Activated T-helper 9 cell treated with anti-CD3 and anti-CD28 coated beads, Interleukin-2, amount 50 U/mL, for 16 hours (primary cell): Measurements from ENCODE around the gene WWTR1.

Experiments
- DNase-seq: peaks from one replicate; pipeline ENCODE4 v3.0.0-alpha.2; 2020; ENCODE audit warnings: low read depth

WWTR1 gene

DNA sequence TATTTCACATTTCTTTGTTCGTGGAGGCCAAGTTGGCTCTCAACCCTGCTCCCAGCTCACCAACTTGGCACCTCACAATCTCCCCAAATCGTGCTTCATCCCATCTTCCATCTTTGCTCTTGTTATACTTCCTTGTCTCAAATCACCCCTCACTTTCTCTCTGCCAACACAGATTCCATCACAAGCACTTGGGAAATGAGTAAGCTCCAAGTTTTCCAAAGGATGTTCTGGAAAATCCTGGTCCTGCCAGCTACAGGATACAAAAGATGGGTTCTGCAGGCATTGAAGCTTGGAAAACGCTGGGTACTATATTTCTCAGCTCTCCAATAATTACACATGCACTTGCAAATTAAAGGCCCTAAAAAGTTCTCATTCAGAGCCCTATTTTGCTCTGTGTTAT is 187.4 kb downstream of the WWTR1 start:
- DNase-seq: no peak

DNA sequence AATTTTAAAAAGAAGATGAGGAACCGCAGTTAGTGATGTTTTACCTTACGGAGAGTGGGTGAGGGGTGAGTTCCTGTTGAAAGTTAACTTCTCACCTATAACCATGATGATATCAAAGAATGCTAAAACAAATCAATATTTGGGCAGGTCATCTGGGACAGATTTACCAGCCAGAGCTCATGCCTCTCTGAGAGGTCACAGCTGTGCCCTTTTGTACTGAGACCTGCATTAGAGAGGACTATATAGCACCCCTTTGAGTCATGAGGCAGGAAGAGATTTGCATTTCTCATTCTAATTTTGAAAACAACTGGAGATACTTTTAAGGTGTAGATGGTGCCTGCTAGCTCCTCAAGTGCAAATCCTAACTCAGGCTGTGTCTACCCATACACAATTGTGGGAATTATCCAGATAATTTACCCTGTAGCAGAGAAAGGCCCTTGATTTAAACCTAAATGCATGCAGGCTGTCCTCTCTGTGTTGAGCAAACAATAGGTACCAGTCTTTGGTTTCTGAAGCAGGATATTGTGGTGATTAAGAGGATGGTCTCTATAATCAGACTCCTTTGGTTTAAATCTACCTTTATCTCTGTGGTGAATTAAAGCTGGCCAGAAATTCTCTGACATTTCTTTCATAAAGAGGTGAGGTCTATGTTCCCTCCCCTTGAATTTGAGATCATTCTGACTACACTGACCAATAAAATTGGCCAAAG is 189.2 kb downstream of the WWTR1 start:
- DNase-seq: no peak
